ENCODE results near the gene TLE6. TPM values are rescaled to one million over a fixed set of nuclear protein-coding genes. Genes with fewer than 3 reads are reported as not detected.

The TLE6 gene
- total and polyA plus RNA-seq, 2 of the 13 experiments (the other 11 are each of a cell fraction or from before 2014, with no cell fraction given), result 0.24 to 5.5 TPM

GRCh38 chr19:2976609-2977000, 759 bp upstream of the TLE6 start (continued):
- TF ChIP-seq ZNF160 (CRISPR knock-in tag; IDR thresholded peaks at IDR 0.05), result no peak
- TF ChIP-seq ZFY (CRISPR knock-in tag; IDR thresholded peaks at IDR 0.05), result peak; percentile 16; the same call in 1 of the 2 replicates
- no peak for TF ChIP-seq PCBP2 (optimal IDR thresholded peaks at IDR 0.05; ENCODE audit: low read depth, low read length, poor library complexity, severe bottlenecking)
- TF ChIP-seq ZBTB7A (CRISPR knock-in tag; IDR thresholded peaks at IDR 0.05), result peak; percentile 55; the same call in 1 of the 2 replicates
- no peak for TF ChIP-seq HNRNPL (IDR thresholded peaks at IDR 0.05; ENCODE audit: low read depth, low read length)
- TF ChIP-seq ZSCAN30 (CRISPR knock-in tag; IDR thresholded peaks at IDR 0.05), result no peak
- no peak for TF ChIP-seq CSRNP1 (CRISPR knock-in tag; IDR thresholded peaks at IDR 0.05)

GRCh38 chr19:2977746-2978138, 378 bp downstream of the TLE6 start:
- no peaks in the 10 kb centered on the region for H3K79me2 ChIP-seq (ENCODE audit: insufficient read depth, low read length)
- POLR2A ChIA-PET, result interaction anchor here (0.9 to 2.7 kb wide), 3 partner anchors 27 to 58 kb away, joined by 4 to 10 read pairs (median 9); no protein-coding TSS in a partner anchor
- BruUV-seq (replicated peaks), result no TSS peak
- TF ChIP-seq ZKSCAN5 (CRISPR knock-in tag; IDR thresholded peaks at IDR 0.05) (no peak), ZBTB26 (CRISPR knock-in tag; IDR thresholded peaks at IDR 0.05; ENCODE audit: borderline replicate concordance) (0 out of 2 replicates have a peak, but pooled peaks have one; percentile 5), RBAK (CRISPR knock-in tag; IDR thresholded peaks at IDR 0.05) (no peak)
- TF ChIP-seq, protein P1, sequence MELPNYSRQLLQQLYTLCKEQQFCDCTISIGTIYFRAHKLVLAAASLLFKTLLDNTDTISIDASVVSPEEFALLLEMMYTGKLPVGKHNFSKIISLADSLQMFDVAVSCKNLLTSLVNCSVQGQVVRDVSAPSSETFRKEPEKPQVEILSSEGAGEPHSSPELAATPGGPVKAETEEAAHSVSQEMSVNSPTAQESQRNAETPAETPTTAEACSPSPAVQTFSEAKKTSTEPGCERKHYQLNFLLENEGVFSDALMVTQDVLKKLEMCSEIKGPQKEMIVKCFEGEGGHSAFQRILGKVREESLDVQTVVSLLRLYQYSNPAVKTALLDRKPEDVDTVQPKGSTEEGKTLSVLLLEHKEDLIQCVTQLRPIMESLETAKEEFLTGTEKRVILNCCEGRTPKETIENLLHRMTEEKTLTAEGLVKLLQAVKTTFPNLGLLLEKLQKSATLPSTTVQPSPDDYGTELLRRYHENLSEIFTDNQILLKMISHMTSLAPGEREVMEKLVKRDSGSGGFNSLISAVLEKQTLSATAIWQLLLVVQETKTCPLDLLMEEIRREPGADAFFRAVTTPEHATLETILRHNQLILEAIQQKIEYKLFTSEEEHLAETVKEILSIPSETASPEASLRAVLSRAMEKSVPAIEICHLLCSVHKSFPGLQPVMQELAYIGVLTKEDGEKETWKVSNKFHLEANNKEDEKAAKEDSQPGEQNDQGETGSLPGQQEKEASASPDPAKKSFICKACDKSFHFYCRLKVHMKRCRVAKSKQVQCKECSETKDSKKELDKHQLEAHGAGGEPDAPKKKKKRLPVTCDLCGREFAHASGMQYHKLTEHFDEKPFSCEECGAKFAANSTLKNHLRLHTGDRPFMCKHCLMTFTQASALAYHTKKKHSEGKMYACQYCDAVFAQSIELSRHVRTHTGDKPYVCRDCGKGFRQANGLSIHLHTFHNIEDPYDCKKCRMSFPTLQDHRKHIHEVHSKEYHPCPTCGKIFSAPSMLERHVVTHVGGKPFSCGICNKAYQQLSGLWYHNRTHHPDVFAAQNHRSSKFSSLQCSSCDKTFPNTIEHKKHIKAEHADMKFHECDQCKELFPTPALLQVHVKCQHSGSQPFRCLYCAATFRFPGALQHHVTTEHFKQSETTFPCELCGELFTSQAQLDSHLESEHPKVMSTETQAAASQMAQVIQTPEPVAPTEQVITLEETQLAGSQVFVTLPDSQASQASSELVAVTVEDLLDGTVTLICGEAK (IDR thresholded peaks at IDR 0.05), result no peak
- TF ChIP-seq, protein P1 (CRISPR knock-in tag; IDR thresholded peaks at IDR 0.05), result 0 out of 2 replicates have a peak, but pooled peaks have one; percentile 5

More at GRCh38 chr19:2977746-2978138, 378 bp downstream of the TLE6 start:
- in situ Hi-C loops (cut with HindIII; ENCODE audit: extremely low pct_ligation_motif_present, low pct_unique_long_range_greater_than_20kb) (no loop called here), intact Hi-C loops (cut with micrococcal nuclease; ENCODE audit: unreplicated experiment) (loop anchor here (1.0 to 5.0 kb wide), 2 partner anchors 58 to 115 kb away; partner anchors contain the start of gene GNA11)
- ATAC-seq, result peak; percentile 60
- 0% methylated on average over 4 of the region's 10 CpGs for whole genome bisulfite sequencing (ENCODE audit: low lambda C conversion rate)
- peak overlapping the region; percentile 40 for H3K27ac ChIP-seq (ENCODE audit: extremely low read length, insufficient read depth, low read length)
- H3K36me3 ChIP-seq (replicated peaks in 1 of 2; ENCODE audit: control insufficient read depth in 1 of 2, insufficient read depth in 2 of 2, low read length in 2 of 2), result no peaks in the 10 kb centered on the region
- peak overlapping the region; percentile 23 for H2AFZ ChIP-seq (ENCODE audit: low read length)
- peak overlapping the region; percentile 93 for H3K4me2 ChIP-seq (ENCODE audit: low read depth, low read length)
- H3K9me3 ChIP-seq (ENCODE audit: low read length), result no peaks in the 10 kb centered on the region
- peaks cover 0 to 29% of the 10 kb centered on the region in 2 experiments; a peak in 4 of 5 replicates for H3K27me3 ChIP-seq (ENCODE audit: control insufficient read depth in 1 of 2, insufficient read depth in 2 of 2, low read length in 2 of 2)
- no peaks in the 10 kb centered on the region for H4K20me1 ChIP-seq (ENCODE audit: insufficient read depth, low read length)
- H3K9ac ChIP-seq (ENCODE audit: insufficient read depth, low read depth, low read length), result peak overlapping the region; percentile 37; the same call in 1 of the 2 replicates
- H3K4me3 ChIP-seq (replicated peaks in 1 of 3; ENCODE audit: insufficient read depth in 1 of 3, low read depth in 2 of 3, low read length in 3 of 3), result peak overlapping the region; percentile 62 to 78 (median 69)
- H3K4me1 ChIP-seq (ENCODE audit: insufficient read depth, low read length), result peaks cover 55% of the 10 kb centered on the region
- DNase-seq (ENCODE audit: low spot score), result no peak
- CTCF ChIA-PET (ENCODE audit: low intra/inter-chr PET ratio, low total read pairs), result no interaction called here
- FAIRE-seq, result no peak

Measured in HepG2 (cell line).